Erythroblast (primary cell): Measurements from ENCODE around the gene GPR107.

Experiments
- GATA1 ChIP-seq: IDR thresholded peaks from 2 replicates; pipeline ENCODE4 v1.6.1; 2011; ENCODE audit warnings: low read depth, mild to moderate bottlenecking, control low read depth, low read length, moderate library complexity
- POLR2A ChIP-seq: IDR thresholded peaks from 2 replicates; pipeline ENCODE4 v1.6.1; 2011; ENCODE audit warnings: mild to moderate bottlenecking, low read length

DNA sequence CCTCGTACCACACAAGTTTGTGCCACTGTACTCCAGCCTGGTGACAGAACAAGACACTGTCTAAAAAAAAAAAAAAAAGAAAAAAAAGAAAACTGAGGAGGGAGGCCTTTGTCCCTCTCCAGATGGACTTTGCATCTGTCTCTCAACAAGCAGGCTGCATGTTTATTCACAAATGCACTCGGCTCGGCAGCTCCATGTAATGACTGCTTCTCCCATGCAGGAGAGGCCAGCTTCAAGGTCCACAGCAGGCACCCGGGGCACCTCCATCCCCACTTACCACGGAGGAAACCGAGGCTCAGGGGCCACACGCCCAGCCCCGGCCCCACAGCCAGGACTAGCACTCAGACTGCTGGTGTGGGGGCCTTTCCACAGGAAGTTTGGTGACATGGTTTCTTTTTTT lies 105.4 kb downstream of the GPR107 start:
- TF ChIP-seq POLR2A (no peak), GATA1 (no peak)
